Activated CD4-positive, alpha-beta memory T cell treated with anti-CD3 and anti-CD28 coated beads, Interleukin-2, amount 10 ng/mL, durations not matched to agents 7 days and 5 days (primary cell): Measurements from ENCODE around the gene WWTR1. TPM values are rescaled to one million over a fixed set of nuclear protein-coding genes. Genes with fewer than 3 reads are reported as not detected.

Experiments used
- CTCF ChIA-PET: fragments of 350-600 bp; sonication (Branson Sonifier 250); formaldehyde crosslinking; loops from one replicate; lab custom pipeline; 2021; ENCODE audit warnings: antibody characterized with exemption, inconsistent platforms; lab: Charles Lee
- POLR2A ChIA-PET: fragments of 350-600 bp; sonication (Branson Sonifier 250); formaldehyde crosslinking; loops from one replicate; lab custom pipeline; 2021; ENCODE audit warnings: antibody characterized with exemption; lab: Charles Lee
- DNase-seq: peaks from one replicate; pipeline ENCODE4 v3.0.0-alpha.2; 2020
- H3K27ac Mint-ChIP-seq: one replicate; pipeline ENCODE4 v1.8.0; 2021; ENCODE audit warnings: mild to moderate bottlenecking, mixed read lengths
- H3K27me3 Mint-ChIP-seq: one replicate; pipeline ENCODE4 v1.8.0; 2021; ENCODE audit warnings: mixed read lengths
- H3K36me3 Mint-ChIP-seq: one replicate; pipeline ENCODE4 v1.8.0; 2021; ENCODE audit warnings: low read depth, mixed read lengths
- H3K4me1 Mint-ChIP-seq: one replicate; pipeline ENCODE4 v1.8.0; 2021; ENCODE audit warnings: mixed read lengths
- H3K4me3 Mint-ChIP-seq: one replicate; pipeline ENCODE4 v1.8.0; 2021; ENCODE audit warnings: mild to moderate bottlenecking, mixed read lengths
- H3K9me3 Mint-ChIP-seq: one replicate; pipeline ENCODE4 v1.8.0; 2021; ENCODE audit warnings: mixed read lengths
- total RNA-seq, 2 experiments: library from RNA; stranded (reverse); gene quantifications; one replicate each; pipeline ENCODE4 v1.2.3, GENCODE V29; 2021

Gene WWTR1
- total RNA-seq, 2 experiments from 2014 or later = 1.9 to 2.1 TPM

DNA sequence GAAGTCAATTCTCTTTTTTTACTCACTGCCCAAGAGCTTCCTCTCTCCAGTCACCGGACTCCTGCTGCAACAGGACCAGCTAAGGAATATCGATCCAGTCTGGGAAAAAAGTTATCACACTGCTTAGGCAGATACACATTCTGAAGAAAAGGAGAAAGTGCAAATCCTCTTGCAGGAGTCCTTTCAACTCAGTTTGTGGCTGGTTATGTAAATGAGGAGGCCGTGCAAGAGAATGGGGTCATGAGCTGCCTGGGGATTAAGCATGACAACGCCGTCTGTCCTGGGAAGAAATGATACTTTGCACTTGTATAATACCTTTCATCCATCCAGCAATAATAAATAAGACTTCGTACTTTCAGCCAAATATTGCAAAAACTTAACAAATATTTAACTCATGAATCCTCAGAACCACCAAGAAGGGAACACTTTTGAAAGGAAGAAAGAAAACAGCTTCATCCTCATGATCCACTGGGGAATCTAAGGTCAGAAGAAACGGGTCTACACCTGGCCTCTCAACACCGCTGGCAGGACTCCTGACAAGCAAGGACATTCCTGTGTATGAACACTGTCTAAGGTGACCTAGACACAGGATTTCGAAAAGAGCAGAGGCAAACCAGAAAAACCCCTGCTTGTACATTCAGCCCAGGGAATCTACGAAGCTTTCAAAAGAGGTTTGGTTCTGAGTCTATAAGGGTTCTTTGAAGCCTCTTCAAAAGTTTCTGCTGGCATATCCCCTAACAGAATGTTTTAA, 13.1 kb upstream of the WWTR1 start:
- no peak overlapping the region for H3K27ac Mint-ChIP-seq
- peaks cover 1% of the 10 kb centered on the region for H3K4me1 Mint-ChIP-seq
- no peak overlapping the region for H3K4me3 Mint-ChIP-seq
- DNase-seq = no peak
- H3K27me3 Mint-ChIP-seq = peaks cover 7% of the 10 kb centered on the region
- POLR2A ChIA-PET = no interaction called here
- CTCF ChIA-PET = interaction anchor here (1.0 to 1.1 kb wide), 2 partner anchors 15 to 46 kb away, joined by 3 read pairs; no protein-coding TSS in a partner anchor
- no peaks in the 10 kb centered on the region for H3K36me3 Mint-ChIP-seq
- H3K9me3 Mint-ChIP-seq = no peaks in the 10 kb centered on the region

DNA sequence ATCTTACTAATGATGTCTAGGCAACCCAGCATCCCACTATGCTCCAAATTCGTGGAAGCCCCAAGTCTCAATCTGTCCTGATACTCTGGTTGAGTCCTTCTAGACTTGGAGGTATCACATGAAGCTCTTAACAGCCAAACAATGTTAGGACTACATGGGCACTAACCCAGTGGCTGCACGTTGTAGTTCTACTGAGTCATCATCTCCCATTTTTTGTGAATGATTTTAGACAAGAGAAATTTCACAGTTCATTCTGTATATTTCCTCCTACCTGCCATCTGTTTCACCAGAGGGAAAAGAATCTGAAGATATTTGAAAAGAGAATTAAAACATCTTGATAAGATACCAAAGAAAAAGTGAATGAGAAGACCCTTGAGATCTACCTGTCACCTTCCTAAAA, 9.8 kb upstream of the WWTR1 start:
- H3K27ac Mint-ChIP-seq = no peak overlapping the region
- H3K36me3 Mint-ChIP-seq = no peaks in the 10 kb centered on the region
- CTCF ChIA-PET = no interaction called here
- POLR2A ChIA-PET = no interaction called here
- H3K27me3 Mint-ChIP-seq = peaks cover 13% of the 10 kb centered on the region
- DNase-seq = no peak
- no peaks in the 10 kb centered on the region for H3K9me3 Mint-ChIP-seq
- no peak overlapping the region for H3K4me3 Mint-ChIP-seq
- peaks cover 1% of the 10 kb centered on the region for H3K4me1 Mint-ChIP-seq

DNA sequence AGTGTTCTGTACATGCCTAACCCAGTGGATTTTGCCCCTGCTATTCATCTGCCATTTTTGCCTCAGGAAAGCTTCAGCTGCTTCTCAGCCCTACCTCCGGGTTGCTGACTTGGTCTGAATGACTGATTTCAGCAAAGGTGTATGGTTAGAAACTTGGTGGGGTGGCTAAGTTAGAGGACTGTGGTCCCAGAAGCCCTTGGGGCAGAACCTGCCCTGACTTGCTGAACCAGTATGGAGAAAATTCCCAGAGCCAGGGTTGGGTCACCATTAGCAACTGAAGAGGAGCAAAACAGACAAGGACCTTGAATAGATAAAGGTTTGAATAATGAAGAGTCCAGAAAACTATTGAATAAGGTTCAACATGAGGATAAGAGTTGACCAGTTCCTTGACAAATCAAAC, 6.1 kb upstream of the WWTR1 start:
- Mint-ChIP-seq H3K4me1 (peaks cover under 1% of the 10 kb centered on the region), H3K36me3 (no peaks in the 10 kb centered on the region), H3K27me3 (peaks cover 25% of the 10 kb centered on the region), H3K9me3 (no peaks in the 10 kb centered on the region), H3K27ac (no peak overlapping the region), H3K4me3 (no peak overlapping the region)
- ChIA-PET CTCF (no interaction called here), POLR2A (no interaction called here)
- DNase-seq = no peak

DNA sequence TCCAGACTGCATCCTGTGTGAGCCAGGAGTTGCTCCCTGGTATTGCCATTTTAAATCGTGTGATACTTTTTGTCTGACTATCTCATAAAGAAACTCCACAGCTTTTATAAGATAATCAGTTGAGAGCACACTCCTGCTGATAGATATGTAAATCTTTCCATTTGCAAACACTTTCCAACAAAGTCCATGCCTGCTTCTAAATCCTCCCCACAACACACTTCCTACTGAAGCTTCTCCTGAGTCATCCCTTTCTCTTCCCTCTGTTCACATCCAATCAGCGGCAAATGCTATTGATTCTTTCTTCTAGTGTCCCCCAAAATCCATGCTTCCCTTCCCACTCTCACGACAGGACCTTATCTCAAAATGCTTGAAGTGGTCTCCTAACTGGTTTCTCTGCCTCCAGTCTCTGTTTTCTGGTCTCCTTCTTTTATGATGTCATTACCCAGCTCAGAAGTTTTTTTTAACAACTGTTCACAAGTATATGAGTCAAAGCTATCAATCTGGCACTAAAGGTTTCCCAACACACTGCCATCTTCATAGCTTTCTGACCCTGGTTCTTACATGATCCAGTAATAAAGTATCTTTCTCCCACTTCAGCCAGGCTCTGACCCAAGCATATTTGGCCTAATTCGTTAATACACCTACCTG, 4.5 kb upstream of the WWTR1 start:
- no peak for DNase-seq
- peaks cover 34% of the 10 kb centered on the region for H3K27me3 Mint-ChIP-seq
- CTCF ChIA-PET = no interaction called here
- no peaks in the 10 kb centered on the region for H3K36me3 Mint-ChIP-seq
- no peak overlapping the region for H3K27ac Mint-ChIP-seq
- no peaks in the 10 kb centered on the region for H3K9me3 Mint-ChIP-seq
- H3K4me3 Mint-ChIP-seq = no peak overlapping the region
- peaks cover 10% of the 10 kb centered on the region for H3K4me1 Mint-ChIP-seq
- POLR2A ChIA-PET = no interaction called here

DNA sequence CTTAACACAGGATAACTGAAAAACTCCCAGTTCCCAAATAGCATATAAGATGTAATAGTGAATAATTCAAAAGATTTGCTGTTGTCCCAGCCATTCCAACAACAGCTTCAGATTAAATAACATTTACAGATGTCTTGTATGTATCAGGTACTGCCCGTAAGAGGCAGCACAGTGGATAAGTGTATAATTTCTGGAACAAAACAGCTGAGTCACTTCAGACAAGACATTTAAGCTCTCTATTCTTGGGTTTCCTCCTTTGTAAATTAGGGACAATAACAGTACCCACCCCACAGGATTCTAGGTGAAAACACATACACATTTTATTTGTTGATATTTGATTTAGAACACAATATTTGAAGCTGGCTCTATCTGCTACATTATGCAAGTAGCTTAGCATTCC, 2.6 kb upstream of the WWTR1 start:
- H3K9me3 Mint-ChIP-seq = no peaks in the 10 kb centered on the region
- peaks cover 18% of the 10 kb centered on the region for H3K4me1 Mint-ChIP-seq
- H3K36me3 Mint-ChIP-seq = no peaks in the 10 kb centered on the region
- peaks cover 50% of the 10 kb centered on the region for H3K27me3 Mint-ChIP-seq
- no peak overlapping the region for H3K27ac Mint-ChIP-seq
- ChIA-PET CTCF (interaction anchor here (0.7 kb wide), 1 partner anchor 13 kb away, joined by 6 read pairs; no protein-coding TSS in a partner anchor), POLR2A (no interaction called here)
- H3K4me3 Mint-ChIP-seq = no peak overlapping the region
- DNase-seq = no peak

DNA sequence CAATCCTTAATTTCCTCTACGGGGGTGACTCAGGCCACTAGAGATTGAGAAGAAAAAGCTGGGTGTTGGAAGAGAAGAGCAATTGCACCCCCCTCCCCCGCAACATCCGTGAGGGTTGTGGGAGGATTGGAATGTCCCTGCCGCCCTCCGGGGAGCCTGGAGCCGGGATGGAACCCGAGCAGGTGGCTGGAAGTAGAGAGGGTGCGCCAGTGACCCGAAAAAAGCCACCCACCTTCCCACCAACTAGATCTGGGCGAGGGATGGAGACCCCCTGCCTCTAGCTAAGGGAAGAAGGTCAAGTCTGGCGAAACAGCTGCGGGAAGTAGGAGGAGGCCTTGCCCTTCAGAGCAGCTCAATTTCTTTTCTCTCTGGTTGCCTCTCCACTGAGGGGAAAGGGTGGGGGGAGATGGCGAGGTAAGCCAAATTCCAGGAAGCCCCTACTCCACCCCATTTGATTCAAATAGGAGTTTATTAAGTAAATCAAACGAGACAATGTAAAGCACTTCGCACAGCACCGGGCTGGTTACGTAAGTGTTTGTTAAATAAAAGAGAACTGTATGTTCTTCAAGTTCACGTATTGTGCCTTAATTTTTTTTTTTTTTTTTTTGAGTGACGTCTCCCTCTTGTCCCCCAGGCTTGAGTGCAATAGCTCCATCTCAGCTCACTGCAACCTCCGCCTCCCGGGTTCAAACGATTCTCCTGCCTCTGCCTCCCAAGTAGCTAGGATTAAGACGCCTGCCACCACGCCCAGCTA, 1.1 kb upstream of the WWTR1 start:
- H3K27ac Mint-ChIP-seq = peak overlapping the region; percentile 10
- CTCF ChIA-PET = interaction anchor here (0.8 to 2.0 kb wide), 7 partner anchors 17 to 149 kb away, joined by 3 to 11 read pairs (median 3); no protein-coding TSS in a partner anchor
- peaks cover 53% of the 10 kb centered on the region for H3K27me3 Mint-ChIP-seq
- peak overlapping the region; percentile 86 for H3K4me3 Mint-ChIP-seq
- POLR2A ChIA-PET = interaction anchor here (1.0 to 1.9 kb wide), 2 partner anchors 93 to 529 kb away, joined by 3 to 9 read pairs; partner anchors contain the start of genes COMMD2 and HPS3
- no peak for DNase-seq
- H3K4me1 Mint-ChIP-seq = peaks cover 22% of the 10 kb centered on the region
- no peaks in the 10 kb centered on the region for H3K9me3 Mint-ChIP-seq
- peaks cover 4% of the 10 kb centered on the region for H3K36me3 Mint-ChIP-seq

DNA sequence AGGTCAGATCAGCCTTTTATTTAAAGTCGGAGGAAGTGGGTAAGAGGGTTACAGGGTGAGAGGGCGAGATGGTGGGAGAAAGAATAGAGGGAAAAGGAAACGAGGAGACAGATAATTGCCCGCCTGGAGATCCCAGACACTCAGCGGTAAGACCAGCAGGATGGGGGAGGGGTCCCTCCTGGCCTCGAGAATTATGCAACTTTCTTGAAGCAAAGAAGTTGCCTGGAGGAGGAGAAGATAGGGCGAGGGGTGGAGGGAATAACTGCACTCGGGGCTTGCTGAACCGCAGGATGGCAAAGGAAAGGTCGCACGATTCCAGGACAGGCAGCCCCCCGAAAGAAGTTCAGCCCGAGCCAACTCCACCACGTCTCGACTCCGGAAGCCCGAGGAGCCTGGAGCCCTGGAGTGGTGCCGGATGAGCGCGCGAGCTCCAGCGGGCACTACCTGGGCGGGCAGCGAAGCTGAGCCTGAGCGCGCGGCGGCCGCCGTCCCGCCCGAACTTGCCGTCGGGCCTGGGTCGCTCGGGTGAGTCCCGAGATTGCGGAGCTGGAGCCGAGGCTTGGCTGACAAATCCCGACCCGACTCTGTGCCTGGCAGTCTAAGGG, 402 bp downstream of the WWTR1 start:
- no peak overlapping the region for H3K27ac Mint-ChIP-seq
- H3K9me3 Mint-ChIP-seq = no peaks in the 10 kb centered on the region
- peaks cover 22% of the 10 kb centered on the region for H3K4me1 Mint-ChIP-seq
- peaks cover 45% of the 10 kb centered on the region for H3K27me3 Mint-ChIP-seq
- ChIA-PET POLR2A (interaction anchor here (1.0 to 1.9 kb wide), 3 partner anchors 11 to 95 kb away, joined by 3 to 9 read pairs (median 3); partner anchors contain the start of gene COMMD2), CTCF (interaction anchor here (0.6 to 2.0 kb wide), 5 partner anchors 36 to 150 kb away, joined by 3 to 11 read pairs (median 5); no protein-coding TSS in a partner anchor)
- peaks cover 4% of the 10 kb centered on the region for H3K36me3 Mint-ChIP-seq
- peak overlapping the region; percentile 86 for H3K4me3 Mint-ChIP-seq
- peak; percentile 39 for DNase-seq

DNA sequence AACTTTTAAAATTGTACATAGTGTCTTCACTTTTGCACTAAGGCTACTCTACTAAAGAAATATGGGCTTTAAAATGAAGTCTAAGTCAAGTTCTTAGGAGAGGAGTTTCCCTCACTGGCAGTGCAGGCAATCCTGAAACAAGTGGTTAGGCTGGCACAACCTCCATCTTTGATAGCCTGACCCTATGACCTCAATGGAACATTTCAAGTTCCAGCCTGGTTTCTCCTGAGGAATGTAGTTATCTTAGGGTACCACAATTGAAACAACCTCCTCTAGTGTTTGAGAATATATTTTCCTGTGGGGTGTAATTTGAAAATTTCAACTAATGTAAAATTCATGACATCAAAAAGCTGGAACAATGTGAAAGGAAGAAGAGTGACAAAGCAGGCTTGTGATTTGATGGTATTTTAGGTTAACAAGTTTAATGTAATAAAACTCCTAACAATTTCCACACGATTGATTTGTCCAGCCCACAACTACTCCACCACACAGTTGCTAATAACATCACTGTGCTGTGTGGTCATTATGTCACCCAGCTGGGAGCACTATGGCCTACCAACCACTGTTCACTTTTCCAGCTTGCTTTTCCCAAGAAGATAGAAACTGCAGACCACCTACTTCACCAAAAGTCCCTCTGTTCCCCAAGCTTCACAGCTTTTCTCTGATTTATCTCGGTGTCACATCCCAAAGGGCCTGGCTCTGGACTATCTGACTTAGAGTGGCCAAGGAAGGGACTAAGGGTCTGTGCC, 1.8 kb downstream of the WWTR1 start:
- POLR2A ChIA-PET = interaction anchor here (1.0 to 1.6 kb wide), 2 partner anchors 9 to 96 kb away, joined by 3 read pairs; partner anchors contain the start of gene COMMD2
- CTCF ChIA-PET = interaction anchor here (0.7 to 1.2 kb wide), 2 partner anchors 14 to 110 kb away, joined by 3 read pairs; no protein-coding TSS in a partner anchor

DNA sequence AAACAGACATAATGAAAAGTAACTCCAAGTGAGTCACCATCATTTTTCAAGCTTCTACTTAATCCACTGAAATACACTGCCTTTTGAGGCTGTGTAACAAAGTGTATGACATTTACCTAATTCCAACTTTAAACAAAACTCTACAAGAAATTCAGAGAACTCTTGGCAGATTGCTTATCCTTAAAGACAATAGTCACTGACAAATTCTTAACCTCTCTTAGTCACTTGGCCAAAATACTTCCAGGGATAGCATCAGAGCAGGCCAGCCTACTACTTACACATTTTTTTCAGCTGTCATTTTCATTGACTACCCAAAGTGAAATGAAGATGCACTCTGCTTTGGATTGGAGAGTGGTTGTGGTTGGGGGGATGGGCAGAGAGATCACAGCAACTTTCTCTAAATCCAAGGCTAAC, 3.6 kb downstream of the WWTR1 start:
- H3K4me3 Mint-ChIP-seq = no peak overlapping the region
- H3K27ac Mint-ChIP-seq = no peak overlapping the region
- ChIA-PET POLR2A (no interaction called here), CTCF (no interaction called here)
- DNase-seq = no peak
- H3K4me1 Mint-ChIP-seq = peaks cover 22% of the 10 kb centered on the region
- H3K36me3 Mint-ChIP-seq = peaks cover 4% of the 10 kb centered on the region
- no peaks in the 10 kb centered on the region for H3K9me3 Mint-ChIP-seq
- peaks cover 39% of the 10 kb centered on the region for H3K27me3 Mint-ChIP-seq

More for the DNA sequence above, 1.8 kb downstream of the WWTR1 start:
- Mint-ChIP-seq H3K4me3 (no peak overlapping the region), H3K27ac (no peak overlapping the region), H3K4me1 (peaks cover 22% of the 10 kb centered on the region), H3K9me3 (no peaks in the 10 kb centered on the region), H3K27me3 (peaks cover 47% of the 10 kb centered on the region), H3K36me3 (peaks cover 4% of the 10 kb centered on the region)
- DNase-seq = no peak

DNA sequence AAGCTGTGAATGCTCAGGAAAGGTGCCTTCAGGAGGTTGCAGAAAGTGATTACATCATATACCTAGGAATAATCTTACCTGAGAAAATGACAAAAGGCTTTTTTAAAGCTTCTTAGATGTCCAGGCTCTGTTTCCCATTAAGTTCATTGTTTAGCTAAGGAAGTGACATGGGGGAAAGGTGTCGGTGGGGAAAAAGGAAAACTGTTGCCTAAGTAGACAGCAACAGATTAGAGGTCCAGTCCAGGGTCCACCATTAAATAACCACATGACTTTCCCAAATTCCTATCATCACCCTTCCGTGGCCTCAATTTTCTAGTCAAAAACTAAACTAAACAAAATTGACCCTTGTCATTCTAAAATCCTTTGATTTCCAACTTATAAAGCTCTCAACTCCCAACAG, 4.3 kb downstream of the WWTR1 start:
- H3K27ac Mint-ChIP-seq = no peak overlapping the region
- ChIA-PET CTCF (interaction anchor here (1.4 kb wide), 1 partner anchor 155 kb away, joined by 3 read pairs; no protein-coding TSS in a partner anchor), POLR2A (no interaction called here)
- no peak overlapping the region for H3K4me3 Mint-ChIP-seq
- no peaks in the 10 kb centered on the region for H3K9me3 Mint-ChIP-seq
- H3K36me3 Mint-ChIP-seq = peaks cover 4% of the 10 kb centered on the region
- DNase-seq = no peak
- peaks cover 35% of the 10 kb centered on the region for H3K27me3 Mint-ChIP-seq
- peaks cover 17% of the 10 kb centered on the region for H3K4me1 Mint-ChIP-seq

DNA sequence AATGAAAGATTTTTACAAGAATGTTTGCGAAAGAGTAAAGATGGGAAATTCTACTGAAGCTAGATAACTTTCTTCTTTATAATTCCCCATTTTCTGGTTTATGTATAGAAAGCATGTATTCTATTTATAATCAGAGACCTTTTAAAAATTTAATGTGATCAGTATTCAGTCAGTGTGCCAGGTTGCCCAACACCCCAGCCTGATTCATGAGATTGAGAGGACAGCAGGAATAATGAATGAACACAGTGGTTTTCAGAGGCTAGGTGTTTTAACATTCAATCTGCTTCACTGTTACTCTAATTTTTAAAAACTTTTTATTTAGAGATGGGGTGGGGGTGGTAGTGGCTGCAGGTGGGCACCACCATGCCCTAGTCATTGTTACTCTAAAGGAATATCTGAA, 4.7 kb downstream of the WWTR1 start:
- Mint-ChIP-seq H3K36me3 (peaks cover 4% of the 10 kb centered on the region), H3K4me3 (no peak overlapping the region), H3K27me3 (peaks cover 33% of the 10 kb centered on the region), H3K4me1 (peaks cover 15% of the 10 kb centered on the region), H3K27ac (no peak overlapping the region), H3K9me3 (no peaks in the 10 kb centered on the region)
- DNase-seq = no peak
- CTCF ChIA-PET = interaction anchor here (0.7 to 1.4 kb wide), 2 partner anchors 66 to 155 kb away, joined by 3 to 6 read pairs; no protein-coding TSS in a partner anchor
- POLR2A ChIA-PET = no interaction called here

DNA sequence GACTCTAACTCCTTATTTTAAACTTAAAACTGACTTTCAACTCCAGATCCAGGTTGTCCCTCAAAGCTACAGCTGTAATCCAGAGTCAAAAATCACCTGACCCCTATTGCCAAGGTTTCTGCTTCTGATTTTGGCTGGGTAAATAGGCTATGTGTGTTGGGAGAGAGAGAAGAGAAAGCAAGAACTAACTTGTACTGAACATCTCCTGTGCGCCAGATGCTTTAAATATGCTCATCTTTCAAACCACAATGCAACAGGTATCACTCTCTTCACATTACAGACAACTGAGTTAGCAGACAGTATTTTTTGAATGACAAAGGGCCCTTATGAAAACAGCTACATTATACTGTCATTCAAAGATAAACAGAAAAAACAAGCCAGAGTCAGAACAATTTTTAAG, 7.0 kb downstream of the WWTR1 start:
- H3K4me1 Mint-ChIP-seq = peaks cover 3% of the 10 kb centered on the region
- H3K36me3 Mint-ChIP-seq = peaks cover 4% of the 10 kb centered on the region

More for the DNA sequence above, 7.0 kb downstream of the WWTR1 start:
- POLR2A ChIA-PET = no interaction called here
- no peak overlapping the region for H3K4me3 Mint-ChIP-seq
- no peak overlapping the region for H3K27ac Mint-ChIP-seq
- H3K9me3 Mint-ChIP-seq = no peaks in the 10 kb centered on the region
- no peak for DNase-seq
- CTCF ChIA-PET = no interaction called here
- peaks cover 20% of the 10 kb centered on the region for H3K27me3 Mint-ChIP-seq
